ENCODE data around the gene WNT9A. TPM values are rescaled to one million over a fixed set of nuclear protein-coding genes. Genes with fewer than 3 reads are reported as not detected.

WNT9A gene
- total and polyA plus RNA-seq, 5 donors, result 0.60 to 1.8 (median 0.71) TPM

- Histone ChIP-seq H3K4me3 (ENCODE audit: low read length) (no peak overlapping the region), H3K9me3 (ENCODE audit: control insufficient read depth, low read length) (no peaks in the 10 kb centered on the region), H3K27ac (ENCODE audit: low read length) (no peak overlapping the region), H3K4me1 (ENCODE audit: control insufficient read depth, insufficient read depth, low read length) (no peaks in the 10 kb centered on the region), H3K27me3 (ENCODE audit: control insufficient read depth, insufficient read depth) (no peaks in the 10 kb centered on the region)
- WGBS, result 88% methylated on average over 8 of the region's 8 CpGs
- intact Hi-C loops (cut with DNase I), result no loop called here
- DNase-seq, result peak in 1 of 3 donors; percentile 23
- no peak for ATAC-seq
These were observed 26.8 kb downstream of the WNT9A start for GRCh38 chr1:227920896-227921295.

GRCh38 chr1:227920426-227920825 is 27.3 kb downstream of the WNT9A start:
- no peaks in the 10 kb centered on the region for H3K27me3 ChIP-seq (ENCODE audit: control insufficient read depth, insufficient read depth)
- no peaks in the 10 kb centered on the region for H3K9me3 ChIP-seq (ENCODE audit: control insufficient read depth, low read length)
- WGBS, result 94% methylated on average over 11 of the region's 11 CpGs
- peak in 1 of 3 donors; percentile 20 for DNase-seq
- intact Hi-C loops (cut with DNase I), result no loop called here
- no peak overlapping the region for H3K27ac ChIP-seq (ENCODE audit: low read length)
- no peak for ATAC-seq
- no peak overlapping the region for H3K4me3 ChIP-seq (ENCODE audit: low read length)
- no peaks in the 10 kb centered on the region for H3K4me1 ChIP-seq (ENCODE audit: control insufficient read depth, insufficient read depth, low read length)

GRCh38 chr1:227919906-227920305 is 27.8 kb downstream of the WNT9A start:
- DNase-seq, result peak in 2 of 3 donors; percentile 2 to 40
- ATAC-seq, result no peak
- 46% methylated on average over 12 of the region's 12 CpGs for WGBS
- no peaks in the 10 kb centered on the region for H3K27me3 ChIP-seq (ENCODE audit: control insufficient read depth, insufficient read depth)
- H3K4me3 ChIP-seq (ENCODE audit: low read length), result no peak overlapping the region
- no peak overlapping the region for H3K27ac ChIP-seq (ENCODE audit: low read length)
- H3K4me1 ChIP-seq (ENCODE audit: control insufficient read depth, insufficient read depth, low read length), result no peaks in the 10 kb centered on the region
- intact Hi-C loops (cut with DNase I), result no loop called here
- no peaks in the 10 kb centered on the region for H3K9me3 ChIP-seq (ENCODE audit: control insufficient read depth, low read length)

GRCh38 chr1:227918736-227919135 is 29.0 kb downstream of the WNT9A start:
- DNase-seq, result peak; percentile 6 to 39 (median 32)
- WGBS, result 91% methylated on average over 9 of the region's 9 CpGs

GRCh38 chr1:227918083-227918700 is 29.5 kb downstream of the WNT9A start:
- Histone ChIP-seq H3K4me1 (ENCODE audit: control insufficient read depth, insufficient read depth, low read length) (no peaks in the 10 kb centered on the region), H3K9me3 (ENCODE audit: control insufficient read depth, low read length) (no peaks in the 10 kb centered on the region), H3K27me3 (ENCODE audit: control insufficient read depth, insufficient read depth) (no peaks in the 10 kb centered on the region), H3K4me3 (ENCODE audit: low read length) (no peak overlapping the region), H3K27ac (ENCODE audit: low read length) (no peak overlapping the region)
- DNase-seq (peak in 1 of 3 donors; percentile 4), ATAC-seq (no peak)
- intact Hi-C loops (cut with DNase I), result no loop called here
- WGBS, result 89% methylated on average over 5 of the region's 5 CpGs

More at GRCh38 chr1:227918736-227919135, 29.0 kb downstream of the WNT9A start:
- Histone ChIP-seq H3K27ac (ENCODE audit: low read length) (no peak overlapping the region), H3K4me3 (ENCODE audit: low read length) (no peak overlapping the region), H3K9me3 (ENCODE audit: control insufficient read depth, low read length) (no peaks in the 10 kb centered on the region), H3K27me3 (ENCODE audit: control insufficient read depth, insufficient read depth) (no peaks in the 10 kb centered on the region), H3K4me1 (ENCODE audit: control insufficient read depth, insufficient read depth, low read length) (no peaks in the 10 kb centered on the region)
- ATAC-seq, result no peak
- intact Hi-C loops (cut with DNase I), result no loop called here

- H3K4me1 ChIP-seq (ENCODE audit: control insufficient read depth, insufficient read depth, low read length), result no peaks in the 10 kb centered on the region
- DNase-seq (peak; percentile 6 to 48 (median 48)), ATAC-seq (no peak)
- H3K27ac ChIP-seq (ENCODE audit: low read length), result no peak overlapping the region
- intact Hi-C loops (cut with DNase I), result no loop called here
- no peak overlapping the region for H3K4me3 ChIP-seq (ENCODE audit: low read length)
- H3K9me3 ChIP-seq (ENCODE audit: control insufficient read depth, low read length), result no peaks in the 10 kb centered on the region
- WGBS, result 46% methylated on average over 15 of the region's 15 CpGs
- H3K27me3 ChIP-seq (ENCODE audit: control insufficient read depth, insufficient read depth), result no peaks in the 10 kb centered on the region
These were observed 30.4 kb downstream of the WNT9A start for GRCh38 chr1:227917081-227917950.

- Histone ChIP-seq H3K27me3 (ENCODE audit: control insufficient read depth, insufficient read depth) (no peaks in the 10 kb centered on the region), H3K4me3 (ENCODE audit: low read length) (no peak overlapping the region), H3K9me3 (ENCODE audit: control insufficient read depth, low read length) (no peaks in the 10 kb centered on the region), H3K27ac (ENCODE audit: low read length) (no peak overlapping the region), H3K4me1 (ENCODE audit: control insufficient read depth, insufficient read depth, low read length) (no peaks in the 10 kb centered on the region)
- WGBS, result 89% methylated on average over 4 of the region's 4 CpGs
- intact Hi-C loops (cut with DNase I), result no loop called here
- DNase-seq (no peak), ATAC-seq (no peak)
These were observed 31.1 kb downstream of the WNT9A start for GRCh38 chr1:227916655-227917054.

GRCh38 chr1:227915564-227916553 is 31.9 kb downstream of the WNT9A start:
- H3K4me3 ChIP-seq (ENCODE audit: low read length), result no peak overlapping the region
- intact Hi-C loops (cut with DNase I), result no loop called here
- WGBS, result 78% methylated on average over 22 of the region's 22 CpGs
- DNase-seq (peak; percentile 7 to 42 (median 20)), ATAC-seq (peak in 1 of 2 donors; percentile 8)
- no peak overlapping the region for H3K27ac ChIP-seq (ENCODE audit: low read length)
- no peaks in the 10 kb centered on the region for H3K9me3 ChIP-seq (ENCODE audit: control insufficient read depth, low read length)
- no peaks in the 10 kb centered on the region for H3K4me1 ChIP-seq (ENCODE audit: control insufficient read depth, insufficient read depth, low read length)
- H3K27me3 ChIP-seq (ENCODE audit: control insufficient read depth, insufficient read depth), result no peaks in the 10 kb centered on the region

- ATAC-seq (no peak), DNase-seq (peak in 2 of 3 donors; percentile 18 to 27)
- H3K27ac ChIP-seq (ENCODE audit: low read length), result no peak overlapping the region
- intact Hi-C loops (cut with DNase I), result no loop called here
- no peak overlapping the region for H3K4me3 ChIP-seq (ENCODE audit: low read length)
- H3K27me3 ChIP-seq (ENCODE audit: control insufficient read depth, insufficient read depth), result no peaks in the 10 kb centered on the region
- 71% methylated on average over 7 of the region's 7 CpGs for WGBS
- no peaks in the 10 kb centered on the region for H3K9me3 ChIP-seq (ENCODE audit: control insufficient read depth, low read length)
- no peaks in the 10 kb centered on the region for H3K4me1 ChIP-seq (ENCODE audit: control insufficient read depth, insufficient read depth, low read length)
These were observed 32.8 kb downstream of the WNT9A start for GRCh38 chr1:227914801-227915563.

Data from right cardiac atrium (tissue), 5 donors.